Breast epithelium (tissue), 3 donors: ENCODE data around the gene UBR3.

Experiments
- POLR2AphosphoS5 ChIP-seq, 3 donors: sonication (generic); formaldehyde crosslinking; IDR thresholded peaks; one replicate each; pipeline ENCODE4 v1.6.1; 2017; ENCODE audit warnings: antibody characterized with exemption in 3 of 3
- TF ChIP-seq, protein P1 (sequence below), 3 donors: fragments of 450-650 bp; IDR thresholded peaks; one replicate each; pipeline ENCODE4 v1.5.1; 2016 to 2017; ENCODE audit warnings: antibody characterized with exemption in 3 of 3, mild to moderate bottlenecking in 3 of 3, moderate library complexity in 3 of 3

DNA sequence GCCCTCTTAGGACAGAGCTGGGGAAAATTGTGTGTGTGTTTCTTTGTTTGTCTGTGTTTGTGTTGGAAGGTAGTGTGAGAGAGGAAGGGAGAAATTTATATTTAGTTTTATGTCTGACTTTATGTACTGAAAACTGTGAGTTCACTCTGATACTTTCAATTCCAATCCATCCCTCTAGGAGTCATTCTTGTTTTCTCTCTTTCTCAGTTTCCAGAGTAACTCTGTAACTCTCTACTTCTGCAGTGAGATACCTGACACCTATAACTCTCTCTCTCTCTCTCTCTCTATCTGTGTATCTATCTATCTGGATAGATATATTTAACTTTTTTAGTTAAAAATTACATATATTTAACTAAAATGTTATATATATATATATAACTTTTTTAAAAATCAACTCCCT, 128.7 kb downstream of the UBR3 start:
- TF ChIP-seq, protein P1, sequence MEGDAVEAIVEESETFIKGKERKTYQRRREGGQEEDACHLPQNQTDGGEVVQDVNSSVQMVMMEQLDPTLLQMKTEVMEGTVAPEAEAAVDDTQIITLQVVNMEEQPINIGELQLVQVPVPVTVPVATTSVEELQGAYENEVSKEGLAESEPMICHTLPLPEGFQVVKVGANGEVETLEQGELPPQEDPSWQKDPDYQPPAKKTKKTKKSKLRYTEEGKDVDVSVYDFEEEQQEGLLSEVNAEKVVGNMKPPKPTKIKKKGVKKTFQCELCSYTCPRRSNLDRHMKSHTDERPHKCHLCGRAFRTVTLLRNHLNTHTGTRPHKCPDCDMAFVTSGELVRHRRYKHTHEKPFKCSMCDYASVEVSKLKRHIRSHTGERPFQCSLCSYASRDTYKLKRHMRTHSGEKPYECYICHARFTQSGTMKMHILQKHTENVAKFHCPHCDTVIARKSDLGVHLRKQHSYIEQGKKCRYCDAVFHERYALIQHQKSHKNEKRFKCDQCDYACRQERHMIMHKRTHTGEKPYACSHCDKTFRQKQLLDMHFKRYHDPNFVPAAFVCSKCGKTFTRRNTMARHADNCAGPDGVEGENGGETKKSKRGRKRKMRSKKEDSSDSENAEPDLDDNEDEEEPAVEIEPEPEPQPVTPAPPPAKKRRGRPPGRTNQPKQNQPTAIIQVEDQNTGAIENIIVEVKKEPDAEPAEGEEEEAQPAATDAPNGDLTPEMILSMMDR (IDR thresholded peaks at IDR 0.05): no peak
- no peak for TF ChIP-seq POLR2AphosphoS5 (IDR thresholded peaks at IDR 0.05)
